GM18861 (cell line): ENCODE data around the gene KCNJ15.

Source experiments
- ATAC-seq: cut with Tn5 transposase; IDR thresholded peaks from one replicate; pipeline ENCODE4 v1.9.1; 2021; ENCODE audit not compliant: unreplicated experiment

Gene KCNJ15

GRCh38 chr21:38267991-38268863 is 11.4 kb downstream of the KCNJ15 start:
- ATAC-seq, result no peak

GRCh38 chr21:38268864-38269575 is 12.2 kb downstream of the KCNJ15 start:
- ATAC-seq, result peak; percentile 7

- ATAC-seq, result peak; percentile 84
Measured at GRCh38 chr21:38269576-38269936, 12.8 kb downstream of the KCNJ15 start.

- no peak for ATAC-seq
Measured at GRCh38 chr21:38272215-38272614, 15.4 kb downstream of the KCNJ15 start.

GRCh38 chr21:38273745-38274542 is 17.2 kb downstream of the KCNJ15 start:
- no peak for ATAC-seq

GRCh38 chr21:38277501-38278131 is 20.8 kb downstream of the KCNJ15 start:
- ATAC-seq, result no peak

GRCh38 chr21:38280454-38280853 is 23.7 kb downstream of the KCNJ15 start:
- no peak for ATAC-seq

- ATAC-seq, result no peak
Measured at GRCh38 chr21:38280867-38281266, 24.1 kb downstream of the KCNJ15 start.

- ATAC-seq, result no peak
Measured at GRCh38 chr21:38282921-38283320, 26.1 kb downstream of the KCNJ15 start.

GRCh38 chr21:38284216-38284615 is 27.4 kb downstream of the KCNJ15 start:
- ATAC-seq, result no peak

- no peak for ATAC-seq
Measured at GRCh38 chr21:38286739-38287471, 30.1 kb downstream of the KCNJ15 start.

GRCh38 chr21:38287476-38287875 is 30.7 kb downstream of the KCNJ15 start:
- ATAC-seq, result no peak

- ATAC-seq, result no peak
Measured at GRCh38 chr21:38289705-38290485, 33.1 kb downstream of the KCNJ15 start.

- no peak for ATAC-seq
Measured at GRCh38 chr21:38290809-38291208, 34.0 kb downstream of the KCNJ15 start.

GRCh38 chr21:38291874-38292273 is 35.1 kb downstream of the KCNJ15 start:
- ATAC-seq, result no peak

- no peak for ATAC-seq
Measured at GRCh38 chr21:38293113-38293512, 36.3 kb downstream of the KCNJ15 start.

GRCh38 chr21:38293765-38294164 is 37.0 kb downstream of the KCNJ15 start:
- no peak for ATAC-seq

- no peak for ATAC-seq
Measured at GRCh38 chr21:38294609-38295008, 37.8 kb downstream of the KCNJ15 start.

- no peak for ATAC-seq
Measured at GRCh38 chr21:38295997-38296764, 39.4 kb downstream of the KCNJ15 start.
